Stimulated activated CD4-positive, alpha-beta T cell treated with anti-CD3 and anti-CD28 coated beads, Interleukin-12 subunit alpha, Interleukin-12 subunit beta, amount 100 ng/mL, for 24 hours (primary cell): Measurements from ENCODE around the gene CCDC107.
"Not testable (repeated sequence)": the region's sequence is repeated elsewhere in the genome, so short reads cannot be mapped to it uniquely, and the experiment has no call there.

ENCODE experiments used
- DNase-seq, 2 experiments: peaks; one replicate each; pipeline ENCODE4 v3.0.0-alpha.2; 2020; ENCODE audit warnings: low read depth in 2 of 2

The CCDC107 gene

DNA sequence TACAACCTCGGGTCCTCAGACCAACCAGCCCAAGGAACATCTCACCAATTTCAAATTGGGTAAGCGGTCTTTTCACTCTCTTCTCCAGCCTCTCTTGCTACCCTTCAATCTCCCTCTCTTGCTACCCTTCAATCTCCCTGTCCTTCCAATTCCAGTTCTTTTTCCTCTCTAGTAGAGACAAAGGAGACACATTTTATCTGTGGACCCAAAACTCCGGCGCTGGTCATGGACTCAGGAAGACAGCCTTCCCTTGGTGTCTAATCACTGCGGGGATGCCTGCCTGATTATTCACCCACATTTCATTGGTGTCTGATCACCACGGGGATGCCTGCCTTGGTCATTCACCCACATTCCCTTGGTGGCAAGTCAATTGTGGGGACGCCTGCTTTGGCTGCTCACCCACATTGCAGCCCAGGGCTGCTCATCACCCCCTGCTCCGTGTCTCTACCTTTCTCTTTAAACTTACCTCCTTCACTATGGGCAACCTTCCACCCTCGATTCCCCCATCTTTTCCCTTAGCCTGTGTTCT is 20.6 kb upstream of the CCDC107 start:
- DNase-seq = not testable (repeated sequence)

DNA sequence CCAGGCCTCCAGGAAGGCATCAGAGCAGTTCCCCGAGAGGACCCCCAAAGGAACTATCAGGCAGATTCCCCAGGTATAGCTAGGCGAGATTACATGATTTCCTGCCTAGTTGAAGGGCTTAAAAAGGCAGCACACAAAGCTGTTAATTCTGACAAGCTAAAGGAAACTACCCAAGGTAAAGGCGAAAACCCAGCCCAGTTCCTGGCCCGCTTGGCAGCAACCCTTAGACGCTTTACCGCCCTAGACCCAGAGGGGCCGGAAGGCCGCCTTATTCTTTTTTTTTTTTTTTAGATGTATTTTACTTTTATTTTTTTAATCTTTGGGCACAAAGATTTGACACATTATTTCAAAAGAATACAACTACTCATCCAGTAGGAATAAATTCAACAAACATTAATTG is 19.3 kb upstream of the CCDC107 start:
- not testable (repeated sequence) for DNase-seq

DNA sequence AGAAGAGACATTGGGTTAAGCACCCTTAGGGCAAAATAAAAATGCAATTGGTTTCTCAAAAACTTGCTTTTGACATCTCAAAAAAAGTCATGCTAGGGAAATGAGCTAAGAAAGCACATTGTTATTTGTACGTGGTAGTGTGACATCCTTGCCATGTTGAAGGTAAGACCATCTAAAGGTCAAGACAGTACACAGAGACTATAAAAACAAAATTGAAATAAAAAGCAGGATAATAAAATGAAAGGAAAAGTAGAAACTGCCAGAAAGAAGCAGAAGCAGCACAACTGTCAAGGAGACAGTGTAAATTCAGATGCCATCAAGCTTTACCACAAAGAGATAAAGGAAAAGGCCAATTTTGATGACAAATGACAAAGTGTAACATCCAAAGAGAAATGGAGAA is 18.9 kb upstream of the CCDC107 start:
- not testable (repeated sequence) for DNase-seq

DNA sequence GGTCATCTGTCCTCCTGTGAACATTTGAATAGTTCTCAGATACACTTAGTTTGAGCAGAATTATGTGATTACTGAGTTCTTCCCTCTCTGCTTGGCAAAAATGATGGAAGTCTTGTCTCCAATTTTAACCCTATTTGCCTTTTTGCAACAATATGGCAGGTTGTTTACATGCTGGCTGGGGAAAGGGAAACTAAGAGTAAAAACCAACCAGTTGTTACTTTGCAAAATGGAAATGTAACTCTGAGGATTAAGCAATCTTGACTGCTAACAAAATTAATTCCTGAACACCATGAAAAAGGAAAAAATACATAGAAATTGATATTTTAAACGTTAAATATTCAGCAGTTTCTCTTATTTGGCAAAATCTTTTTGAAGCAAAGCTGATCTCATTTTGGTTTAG is 18.5 kb upstream of the CCDC107 start:
- no peak for DNase-seq

DNA sequence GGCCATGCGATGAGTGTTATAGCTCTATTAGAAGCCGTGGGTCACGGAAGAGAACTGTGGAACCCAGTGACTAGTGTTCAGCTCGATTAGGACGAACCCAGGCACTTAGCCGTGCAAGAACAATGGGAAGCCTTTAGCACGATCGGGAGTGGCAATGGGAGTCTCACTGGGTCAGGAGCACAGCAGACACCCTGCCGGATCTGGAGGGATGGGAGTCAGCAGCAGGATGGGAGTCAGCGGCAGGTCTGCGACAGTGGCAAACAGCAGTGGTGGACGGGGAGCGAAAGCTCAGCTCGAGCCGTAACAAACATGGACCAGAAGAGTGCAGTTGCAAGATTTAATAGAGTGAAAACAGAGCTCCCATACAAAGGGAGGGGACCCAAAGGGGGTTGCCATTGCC is 17.7 kb upstream of the CCDC107 start:
- DNase-seq = not testable (repeated sequence)

DNA sequence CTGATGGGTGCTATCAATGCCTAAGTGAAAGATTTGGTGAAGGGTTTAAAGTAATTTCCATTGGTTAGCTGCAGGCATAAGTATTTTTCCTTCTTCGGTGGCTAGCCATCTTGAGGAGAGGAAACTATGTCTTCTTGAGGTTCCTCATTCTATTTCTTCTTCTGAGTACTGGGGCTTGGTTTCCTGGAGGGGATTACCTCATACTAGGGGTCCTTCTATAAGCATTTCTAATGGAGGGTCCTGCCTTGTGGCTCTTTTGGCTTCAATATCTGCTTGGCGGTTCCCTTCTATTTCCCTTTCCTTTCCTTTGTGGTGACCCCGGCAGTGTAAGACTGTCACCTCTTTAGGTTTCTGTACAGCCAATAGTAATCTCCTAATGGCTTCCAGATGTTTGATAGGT is 16.6 kb upstream of the CCDC107 start:
- not testable (repeated sequence) for DNase-seq

DNA sequence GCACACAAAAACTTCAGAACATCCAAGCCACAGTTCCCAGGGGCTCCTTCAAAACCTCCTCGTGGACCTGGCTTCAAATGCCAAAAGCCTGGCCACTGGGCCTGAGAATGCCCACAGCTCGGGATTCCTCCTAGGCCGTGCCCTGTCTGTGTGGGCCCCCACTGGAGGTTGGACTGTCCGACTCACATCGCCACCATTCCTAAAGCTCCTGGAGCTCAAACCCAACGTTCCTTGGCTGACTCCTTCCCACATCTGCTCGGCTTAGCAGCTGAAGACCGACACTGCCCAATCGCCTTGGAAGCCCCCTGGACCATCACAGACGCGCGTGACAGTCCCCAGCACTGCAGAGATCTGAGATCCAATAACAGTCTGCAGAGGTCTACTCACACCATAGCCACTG is 15.0 kb upstream of the CCDC107 start:
- DNase-seq = no peak

DNA sequence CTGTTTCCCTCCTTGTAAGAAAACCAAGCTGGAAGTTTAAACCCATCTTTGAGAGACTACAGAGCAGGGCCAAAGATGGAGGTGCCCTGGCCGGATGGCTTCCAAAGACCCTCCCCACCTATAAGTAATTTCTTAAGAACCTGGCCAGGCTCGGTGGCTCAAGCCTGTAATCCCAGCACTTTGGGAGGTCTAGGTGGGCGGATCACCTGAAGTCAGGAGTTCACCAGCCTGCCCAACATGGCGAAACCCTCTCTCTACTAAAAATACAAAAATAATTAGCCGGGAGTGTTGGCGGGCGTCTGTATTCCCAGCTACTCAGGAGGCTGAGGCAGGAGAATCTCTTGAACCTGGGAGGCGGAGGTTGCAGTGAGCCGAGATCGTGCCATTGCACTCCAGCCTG is 12.4 kb upstream of the CCDC107 start:
- not testable (repeated sequence) for DNase-seq

DNA sequence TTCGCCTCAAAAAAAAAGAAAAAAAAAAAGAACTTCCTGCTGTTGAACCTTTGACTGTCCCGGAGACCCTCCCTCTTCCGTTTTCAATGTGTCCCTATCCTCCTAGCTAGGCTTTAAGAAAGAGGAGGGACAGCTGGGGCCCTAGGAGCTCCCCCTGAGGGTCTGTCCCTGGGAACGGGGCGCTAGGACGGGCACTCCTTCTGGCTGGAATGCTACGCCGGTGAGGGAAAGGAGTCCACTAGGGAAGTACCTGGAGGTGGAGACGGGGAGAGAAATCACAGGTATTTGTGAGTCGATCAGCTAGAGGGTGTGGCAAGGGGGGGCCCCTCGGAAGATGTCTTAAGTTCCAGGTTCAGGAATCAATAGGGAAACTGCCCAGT is 11.9 kb upstream of the CCDC107 start:
- DNase-seq = no peak

DNA sequence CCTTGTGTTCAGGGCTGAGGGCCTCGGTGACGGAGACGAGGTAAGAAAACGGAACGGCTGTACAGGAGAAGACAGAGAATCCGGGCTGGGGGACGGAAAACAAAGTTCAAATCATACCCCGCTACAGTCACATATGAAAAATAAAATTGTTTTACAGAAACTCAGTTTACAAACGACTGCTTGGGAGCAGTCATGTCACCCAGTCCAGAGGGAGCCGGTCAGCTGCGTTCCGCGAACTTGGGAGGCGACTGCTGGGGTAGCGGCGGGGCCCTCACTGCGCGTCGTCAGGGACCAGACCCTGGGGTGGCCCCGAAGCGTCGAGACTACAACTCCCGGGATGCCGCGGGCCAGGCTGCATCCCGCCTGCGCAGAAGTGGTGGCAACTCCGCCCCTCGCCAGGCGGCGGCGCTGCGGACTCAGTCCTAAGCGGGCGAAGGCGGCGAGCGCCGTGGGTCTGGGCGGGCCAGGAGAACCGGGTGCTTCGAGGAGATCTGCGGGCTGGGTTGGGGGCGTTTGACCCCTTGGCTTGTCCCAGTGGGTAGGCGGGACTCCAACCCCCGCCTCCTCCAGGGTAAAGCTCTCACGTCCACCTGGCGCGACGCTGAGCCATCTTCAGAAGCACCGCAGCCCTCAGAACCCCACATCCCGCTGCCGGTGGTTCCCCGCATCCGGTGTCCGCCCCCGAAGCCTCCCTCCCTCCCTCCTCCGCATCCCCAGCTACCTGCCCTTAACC is 11.4 kb upstream of the CCDC107 start:
- DNase-seq = peak; percentile 76 to 88

DNA sequence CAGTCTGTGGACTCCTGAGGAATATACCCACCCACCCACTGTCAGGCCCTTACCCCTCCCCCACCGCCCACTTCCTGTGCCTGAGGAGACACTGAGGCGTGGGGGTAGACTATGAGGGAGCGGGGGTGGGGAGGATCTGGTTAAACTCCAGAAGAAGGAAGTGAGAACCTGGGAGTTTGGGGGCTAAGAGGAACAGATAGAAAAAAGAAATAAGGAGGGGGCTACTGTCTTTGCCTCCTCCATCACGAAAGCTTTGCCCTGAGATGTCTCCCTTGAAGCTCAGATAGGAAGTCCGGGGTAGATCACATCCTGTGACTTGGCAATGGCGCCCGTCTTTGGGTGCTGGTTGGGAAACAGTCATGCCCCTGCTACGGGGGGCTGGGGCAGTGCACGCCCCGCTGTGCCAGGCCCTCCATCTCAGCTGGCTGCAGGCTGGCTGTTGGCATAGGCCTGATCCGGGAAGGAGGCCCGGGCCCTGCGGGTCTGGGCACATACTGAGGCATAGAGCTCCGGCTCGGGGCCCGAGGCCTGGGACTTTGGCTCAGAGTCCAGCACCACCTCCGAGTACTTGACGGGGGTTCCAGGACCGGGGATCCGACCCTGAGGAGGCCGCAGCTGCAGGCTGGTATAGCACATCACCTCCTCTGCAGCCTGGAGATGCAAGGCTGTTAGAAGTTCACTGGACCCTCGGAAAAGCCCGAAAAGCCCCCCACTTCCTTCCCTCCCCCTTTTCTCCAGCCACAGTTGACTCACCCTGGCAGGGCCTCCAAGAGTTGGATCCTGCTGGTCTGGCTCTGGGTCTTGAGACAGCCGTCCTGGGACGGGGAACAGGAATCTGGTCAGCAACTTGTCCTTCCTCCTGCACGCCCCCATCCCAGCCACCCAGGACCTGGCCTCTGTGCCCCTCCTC is 8.4 kb upstream of the CCDC107 start:
- no peak for DNase-seq

DNA sequence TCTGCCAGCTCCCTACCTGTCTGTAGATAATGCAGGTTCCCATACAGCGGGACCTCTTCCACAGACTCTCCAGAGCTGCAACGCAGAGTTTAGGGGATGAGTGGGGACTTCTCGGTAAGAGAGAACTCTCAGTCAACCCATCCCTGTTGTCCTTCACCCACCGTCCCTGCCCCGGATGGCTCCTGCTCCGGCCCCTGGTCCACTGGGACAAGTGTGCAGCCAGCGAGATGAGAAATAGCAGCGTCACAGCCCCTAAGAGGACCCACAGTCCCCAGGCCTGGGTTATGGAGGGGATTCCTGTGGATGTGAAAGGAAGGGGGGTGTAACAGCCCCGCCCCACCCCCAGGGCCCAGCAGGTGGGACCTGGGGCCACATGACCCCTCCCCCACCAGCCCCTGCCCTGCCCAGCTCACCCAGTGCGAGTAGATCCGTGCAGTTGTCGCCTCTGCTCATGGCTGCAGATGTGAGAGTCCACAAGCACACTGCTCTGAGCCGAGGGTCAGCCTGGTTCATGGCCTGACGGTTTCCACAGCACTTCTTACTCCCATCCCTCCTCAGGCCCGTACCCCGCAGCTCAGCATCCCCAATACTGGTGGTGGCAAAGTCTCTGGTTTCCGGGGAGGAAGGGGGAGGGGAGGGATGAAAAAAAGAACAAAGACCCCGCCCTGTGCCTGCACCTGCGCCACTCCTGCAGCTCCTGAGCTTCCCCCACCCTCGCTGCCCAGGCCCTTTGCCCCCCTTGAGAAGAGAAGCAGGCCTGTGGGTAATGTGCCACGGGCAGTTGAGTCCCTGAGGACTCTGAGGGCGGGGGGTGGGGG is 7.5 kb upstream of the CCDC107 start, which contains the start of gene SIT1:
Gene SIT1 (minus strand): TSS at position 591 of the 818 bp plus-strand sequence. CDS start 78 bp downstream, at position 513.
- DNase-seq = peak in 1 of 2 experiments; percentile 36

DNA sequence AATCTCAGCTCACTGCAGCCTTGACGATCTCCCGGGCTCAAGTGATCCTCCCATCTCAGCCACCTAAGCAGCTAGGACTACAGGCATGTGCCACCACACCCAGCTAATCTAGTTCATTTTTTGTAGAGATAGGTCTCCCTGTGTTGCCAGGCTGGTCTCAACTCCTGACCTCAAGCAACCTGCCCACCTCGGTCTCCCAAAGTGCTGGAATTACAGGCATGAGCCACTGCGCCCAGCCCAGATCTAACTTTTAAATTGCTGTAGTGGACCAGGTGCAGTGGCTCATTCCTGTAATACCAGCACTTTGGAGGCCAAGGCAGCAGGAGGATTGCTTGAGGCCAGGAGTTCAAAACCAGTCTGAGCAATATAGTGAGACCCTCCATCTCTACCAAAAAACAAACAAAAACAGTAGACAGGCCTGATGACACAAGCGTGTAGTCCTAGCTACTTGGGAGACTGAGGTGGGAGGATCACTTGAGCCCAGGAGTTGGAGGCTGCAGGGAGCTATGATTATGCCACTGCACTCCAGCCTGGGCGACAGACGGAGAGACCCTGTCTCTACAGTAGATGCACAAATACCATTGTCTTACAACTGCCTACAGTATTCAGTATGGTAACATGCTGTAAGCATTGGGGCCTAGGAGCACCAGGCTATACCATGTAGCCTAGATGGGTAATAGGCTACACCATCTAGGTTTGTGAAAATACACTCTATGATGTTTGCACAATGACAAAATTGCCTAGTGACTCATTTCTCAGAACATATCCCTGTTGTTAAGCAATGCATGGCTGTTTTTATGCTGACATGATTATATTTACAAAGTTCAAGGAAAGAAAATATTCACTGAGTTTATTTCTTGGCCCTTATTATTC is 5.9 kb upstream of the CCDC107 start:
- no peak for DNase-seq

DNA sequence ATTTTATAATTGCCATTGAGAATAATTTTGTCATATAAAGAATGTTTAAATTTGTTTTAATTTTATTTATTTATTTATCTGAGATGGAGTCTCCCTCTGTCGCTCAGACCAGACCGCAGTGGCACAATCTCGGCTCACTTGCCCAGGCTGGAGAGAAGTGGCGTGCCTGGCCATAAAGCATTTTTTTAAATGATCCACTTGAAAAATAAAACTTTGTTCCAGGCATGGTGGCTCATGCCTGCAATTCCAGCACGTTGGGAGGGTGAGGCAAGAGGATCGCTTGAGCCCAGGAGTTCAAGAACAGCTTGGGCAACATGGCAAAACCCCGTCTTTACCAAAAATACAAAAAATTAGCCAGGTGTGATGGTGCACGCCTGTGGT is 5.3 kb upstream of the CCDC107 start:
- DNase-seq = no peak

DNA sequence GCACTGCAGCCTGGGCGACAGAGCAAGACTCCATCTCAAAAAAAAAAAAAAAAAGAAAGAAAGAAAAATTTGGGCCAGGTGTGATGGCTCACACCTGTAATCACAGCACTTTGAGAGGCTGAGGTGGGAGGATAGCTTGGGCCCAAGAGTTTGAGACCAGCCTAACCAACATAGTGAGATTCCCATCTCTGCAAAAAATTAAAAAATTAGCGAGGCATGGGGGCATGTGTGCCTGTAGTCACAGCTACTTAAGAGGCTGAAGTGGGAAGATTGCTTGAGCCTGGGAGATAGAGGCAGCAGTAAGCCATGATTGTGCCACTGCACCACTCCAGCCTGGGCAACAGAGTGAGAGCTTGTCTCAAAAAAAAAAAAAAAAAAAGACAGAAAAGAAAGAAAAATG is 4.5 kb upstream of the CCDC107 start:
- DNase-seq = no peak

DNA sequence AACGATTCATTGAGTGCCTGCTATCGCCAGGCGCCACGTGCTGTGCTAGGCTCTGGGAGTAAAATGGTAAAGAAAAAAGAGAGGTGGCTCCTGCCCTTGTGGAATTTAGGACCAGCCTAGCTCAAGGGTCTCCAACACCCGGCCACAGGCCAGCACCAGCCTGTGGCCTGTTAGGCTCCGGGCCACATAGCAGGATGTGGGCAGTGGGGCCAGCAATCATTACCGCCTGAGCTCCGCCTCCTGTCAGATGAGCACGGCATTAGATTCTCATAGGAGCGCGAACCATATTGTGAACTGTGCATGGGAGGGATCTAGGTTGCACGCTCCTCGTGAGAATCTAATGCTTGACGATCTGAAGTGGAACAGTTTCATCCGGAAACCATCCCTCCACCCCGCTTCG is 1.7 kb upstream of the CCDC107 start:
- DNase-seq = no peak

DNA sequence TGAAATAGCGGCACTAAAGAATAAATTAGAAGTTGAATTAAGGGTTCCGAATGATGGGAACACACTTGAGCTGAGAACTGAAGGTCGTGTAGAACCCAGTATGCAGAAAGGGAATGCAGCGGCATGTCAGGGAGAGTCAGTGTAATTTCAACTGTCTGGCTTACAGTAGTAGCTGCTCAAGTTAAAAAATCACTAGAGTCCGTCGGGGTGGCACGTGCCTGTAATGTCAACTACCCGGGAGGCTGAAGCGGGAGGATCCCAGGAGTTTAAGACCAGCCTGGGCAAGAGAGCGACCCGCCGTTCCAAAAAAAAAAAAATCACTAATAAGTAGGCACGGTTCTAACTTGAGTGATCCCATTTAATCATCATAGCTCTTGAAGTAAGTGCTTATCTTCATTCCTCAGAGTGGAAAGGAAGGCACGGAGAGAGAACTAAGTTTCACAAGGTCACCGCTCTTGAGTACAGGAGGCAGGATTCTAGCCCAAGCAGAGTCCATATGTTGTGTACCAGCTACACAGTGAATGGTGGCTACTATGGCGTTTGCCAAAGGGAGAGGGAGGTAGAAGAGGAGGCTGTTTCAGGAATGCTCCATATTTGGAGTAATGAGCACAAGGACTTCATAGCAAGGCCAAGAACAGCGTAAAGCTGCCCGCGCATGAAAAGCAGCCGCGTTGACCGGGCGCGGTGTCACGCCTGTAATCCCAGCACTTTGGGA is 1.1 kb upstream of the CCDC107 start:
- DNase-seq = no peak

DNA sequence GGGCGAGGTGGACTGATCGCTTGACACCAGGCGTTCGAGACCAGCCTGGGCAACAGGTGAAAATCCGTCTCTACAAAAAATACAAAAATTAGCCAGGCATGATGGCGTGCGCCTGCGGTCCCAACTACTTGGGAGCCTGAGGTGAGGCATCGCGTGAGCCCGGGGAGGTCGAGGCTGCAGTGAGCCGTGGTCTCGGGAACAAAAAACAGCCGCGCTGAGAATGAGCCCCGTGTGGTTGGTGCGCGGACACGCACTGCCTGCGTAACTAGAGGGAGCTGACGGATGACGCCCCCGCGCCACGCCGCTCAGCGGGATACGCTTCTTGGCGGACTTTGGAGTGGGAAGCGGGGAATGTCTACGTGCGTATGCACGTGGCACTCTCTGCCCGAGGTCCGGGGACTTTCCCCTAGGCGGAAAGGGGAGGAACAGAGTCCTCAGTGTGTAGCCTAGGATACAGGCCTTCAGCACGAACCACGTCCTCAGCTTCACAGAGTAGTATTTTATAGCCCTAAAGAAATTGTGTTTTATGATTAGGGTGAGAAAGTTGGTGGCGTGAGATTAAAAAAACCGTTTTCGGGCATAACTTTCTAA is 451 bp upstream of the CCDC107 start, which contains the start of gene RMRP:
Gene RMRP (minus strand): TSS at position 474 of the 591 bp plus-strand sequence.
- peak; percentile 90 to 96 for DNase-seq

DNA sequence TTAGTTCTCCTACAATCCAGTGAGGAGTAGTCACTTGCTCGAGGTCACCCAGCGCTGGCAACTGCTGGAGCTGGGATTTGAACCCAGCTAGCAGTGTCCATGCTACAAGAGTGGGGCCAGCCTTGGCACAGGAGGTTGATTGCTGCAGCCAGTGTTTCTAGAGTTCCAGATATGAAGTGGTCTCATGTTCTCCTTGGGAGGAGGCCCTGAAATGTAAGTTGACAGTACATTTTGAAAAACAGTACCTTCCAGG is 802 bp downstream of the CCDC107 start:
- DNase-seq = no peak

DNA sequence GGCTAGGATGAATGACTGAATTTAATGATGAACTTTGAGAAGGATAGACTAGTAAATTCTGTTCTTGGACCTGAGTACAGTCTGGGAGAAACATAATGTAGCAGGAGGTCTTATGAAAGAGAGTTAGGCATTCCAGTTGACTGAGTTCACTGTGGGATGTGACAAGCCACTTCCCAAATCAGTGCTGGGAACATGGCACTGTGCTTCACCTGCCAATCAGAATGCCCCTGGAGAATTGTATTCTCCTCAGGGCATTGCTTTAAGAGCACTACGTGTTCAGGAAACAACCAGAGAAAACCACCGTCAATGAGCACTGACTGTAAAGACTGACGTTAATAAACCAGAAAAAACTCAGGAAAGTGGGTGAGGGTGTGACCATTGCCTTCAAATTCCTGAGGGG is 1.2 kb downstream of the CCDC107 start:
- DNase-seq = no peak
